Ammon's horn (tissue), 1 donor: Measurements from ENCODE around the gene TRIM6.
A peak's percentile ranks its signal among the peaks of the same experiment; 100 is the strongest.
"Not testable (repeated sequence)": the region's sequence is repeated elsewhere in the genome, so short reads cannot be mapped to it uniquely, and the experiment has no call there.

Experiments used
- DNase-seq: peaks from one replicate; pipeline ENCODE4 v3.0.0-alpha.2; 2016; ENCODE audit warnings: low spot score

The TRIM6 gene

GRCh38 chr11:5596607-5597201 lies at the start of gene TRIM6:
TRIM6 (plus strand) TSS chr11:5596637; CDS start chr11:5596898, 261 bp downstream.
- DNase-seq, result peak; percentile 24

GRCh38 chr11:5547982-5548381 lies 48.5 kb upstream of the TRIM6 start:
- no peak for DNase-seq

- DNase-seq, result no peak
These were observed 48.0 kb upstream of the TRIM6 start, which contains the start of gene OR52H1 for GRCh38 chr11:5548440-5548839. OR52H1 (minus strand) TSS chr11:5548540; CDS start chr11:5545505, 3,035 bp downstream.

GRCh38 chr11:5550440-5551095 lies 45.9 kb upstream of the TRIM6 start:
- DNase-seq, result no peak

- DNase-seq, result no peak
These were observed 43.1 kb upstream of the TRIM6 start for GRCh38 chr11:5553343-5553742.

GRCh38 chr11:5556596-5557188 lies 39.7 kb upstream of the TRIM6 start:
- DNase-seq, result no peak

- no peak for DNase-seq
These were observed 38.7 kb upstream of the TRIM6 start for GRCh38 chr11:5557751-5558150.

- no peak for DNase-seq
These were observed 32.0 kb upstream of the TRIM6 start for GRCh38 chr11:5564259-5565019.

GRCh38 chr11:5574654-5575053 lies 21.8 kb upstream of the TRIM6 start:
- no peak for DNase-seq

GRCh38 chr11:5575152-5575551 lies 21.3 kb upstream of the TRIM6 start:
- DNase-seq, result no peak

- DNase-seq, result no peak
These were observed 19.3 kb upstream of the TRIM6 start for GRCh38 chr11:5577101-5577500.

GRCh38 chr11:5580577-5580976 lies 15.9 kb upstream of the TRIM6 start, which contains the start of gene OR52B6:
OR52B6 (plus strand) TSS chr11:5580877; CDS start chr11:5580877, 0 bp downstream.
- DNase-seq, result no peak

GRCh38 chr11:5581014-5581413 lies 15.4 kb upstream of the TRIM6 start:
- DNase-seq, result no peak

- not testable (repeated sequence) for DNase-seq
These were observed 12.0 kb upstream of the TRIM6 start for GRCh38 chr11:5584458-5584857.

- DNase-seq, result not testable (repeated sequence)
These were observed 6.5 kb upstream of the TRIM6 start for GRCh38 chr11:5589906-5590305.

GRCh38 chr11:5591613-5592012 lies 4.8 kb upstream of the TRIM6 start:
- no peak for DNase-seq

GRCh38 chr11:5592615-5593014 lies 3.8 kb upstream of the TRIM6 start:
- no peak for DNase-seq

GRCh38 chr11:5593146-5593545 lies 3.3 kb upstream of the TRIM6 start:
- no peak for DNase-seq

- DNase-seq, result no peak
These were observed 1.5 kb downstream of the TRIM6 start for GRCh38 chr11:5597953-5598352.

- peak; percentile 55 for DNase-seq
These were observed 4.0 kb downstream of the TRIM6 start for GRCh38 chr11:5600374-5600851.

- not testable (repeated sequence) for DNase-seq
These were observed 6.4 kb downstream of the TRIM6 start for GRCh38 chr11:5602791-5603190.

GRCh38 chr11:5603326-5603725 lies 6.9 kb downstream of the TRIM6 start:
- DNase-seq, result peak; percentile 22
